Measurements from ENCODE around the gene TRERF1. TPM values are rescaled to one million over a fixed set of nuclear protein-coding genes. Genes with fewer than 3 reads are reported as not detected.

Gene TRERF1
- total and polyA plus RNA-seq, 2 of the 8 experiments (the other 6 are each of a cell fraction or from before 2014, with no cell fraction given) = 10.8 to 21.5 TPM

GRCh38 chr6:42402184-42402583 lies 49.5 kb downstream of the TRERF1 start:
- Histone ChIP-seq H3K79me1 (ENCODE audit: low read depth, low read length) (peaks cover 40% of the 10 kb centered on the region), H3K14ac (ENCODE audit: insufficient read length) (no peak overlapping the region), H3K4ac (replicated peaks; ENCODE audit: insufficient read length, low read depth, low read length) (no peak overlapping the region), H3K9ac (replicated peaks in 1 of 4; ENCODE audit: extremely low read depth in 1 of 4, low read depth in 3 of 4, low read length in 3 of 4) (no peak overlapping the region), H2BK15ac (ENCODE audit: low read length) (no peak overlapping the region), H3K9me3 (ENCODE audit: insufficient read depth in 2 of 2, low read depth in 1 of 2, low read length in 1 of 2) (no peaks in the 10 kb centered on the region), H3K23me2 (ENCODE audit: low read depth, low read length) (no peaks in the 10 kb centered on the region), H2BK12ac (ENCODE audit: low read depth, low read length) (no peak overlapping the region), H3K4me2 (ENCODE audit: insufficient read depth in 1 of 2, low read depth in 2 of 2, low read length in 2 of 2) (no peak overlapping the region), H2BK120ac (replicated peaks; ENCODE audit: low read depth, low read length) (no peak overlapping the region), H3K27ac (ENCODE audit: low read depth, low read length) (no peak overlapping the region), H3K79me2 (ENCODE audit: control insufficient read depth in 1 of 2, insufficient read depth in 2 of 2, low read length in 2 of 2) (peaks cover 9 to 89% of the 10 kb centered on the region in 2 experiments), H2AFZ (ENCODE audit: low read length) (no peak overlapping the region), H4K8ac (ENCODE audit: extremely low read depth, insufficient read depth, low read length) (no peak overlapping the region), H3K4me3 (ENCODE audit: extremely low read depth in 1 of 4, insufficient read depth in 2 of 4, low read depth in 3 of 4, low read length in 4 of 4) (no peak overlapping the region), H3K18ac (ENCODE audit: extremely low read depth, low read length) (no peak overlapping the region), H3K27me3 (replicated peaks in 1 of 4; ENCODE audit: control insufficient read depth in 3 of 4, extremely low read depth in 1 of 4, insufficient read depth in 3 of 4, low read length in 3 of 4) (no peaks in the 10 kb centered on the region), H4K20me1 (replicated peaks in 1 of 2; ENCODE audit: control insufficient read depth in 1 of 2, insufficient read depth in 2 of 2, low read length in 2 of 2) (peaks cover 26 to 29% of the 10 kb centered on the region in 2 experiments), H3K56ac (replicated peaks; ENCODE audit: insufficient read length, low read depth, low read length) (no peak overlapping the region), H4K91ac (replicated peaks; ENCODE audit: insufficient read length, low read length) (no peak overlapping the region), H3K4me1 (replicated peaks in 1 of 4; ENCODE audit: control insufficient read depth in 3 of 4, insufficient read depth in 4 of 4, low read length in 3 of 4) (peaks cover 7 to 23% (median 14%) of the 10 kb centered on the region in 4 experiments; a peak in 6 of 7 replicates), H2BK5ac (ENCODE audit: low read depth, low read length) (no peak overlapping the region), H2BK20ac (ENCODE audit: low read length) (no peak overlapping the region), H3K36me3 (ENCODE audit: control insufficient read depth in 2 of 4, insufficient read depth in 4 of 4, low read length in 3 of 4) (no peaks in the 10 kb centered on the region), H2AK5ac (ENCODE audit: low read depth, low read length) (no peak overlapping the region), H4K5ac (ENCODE audit: insufficient read length, low read depth, low read length) (no peak overlapping the region), H3K23ac (ENCODE audit: insufficient read length) (no peak overlapping the region)
- DNase-seq (ENCODE audit: low read depth in 1 of 2, low spot score in 2 of 2) (no peak), FAIRE-seq (no peak)
- POLR2A ChIA-PET (ENCODE audit: partially characterized antibody) = interaction anchor here (1.7 kb wide), 1 partner anchor 40 kb away, joined by 3 read pairs; no protein-coding TSS in a partner anchor
- CTCF ChIA-PET (ENCODE audit: partially characterized antibody) = interaction anchor here (0.7 kb wide), 1 partner anchor 51 kb away, joined by 3 read pairs; no protein-coding TSS in a partner anchor
- WGBS, 2 experiments (ENCODE audit: extremely low coverage in 1 of 2, insufficient coverage in 1 of 2, insufficient read length in 1 of 2, insufficient replicate concordance in 2 of 2, low coverage in 1 of 2, low lambda C conversion rate in 2 of 2, missing lambda C conversion rate in 1 of 2) = 92% methylated on average over 5 of the region's 5 CpGs; no CpG with 5 or more reads in 1 of the 2 experiments
- TF ChIP-seq TAF1 (IDR thresholded peaks at IDR 0.05; ENCODE audit: low read depth, low read length) (no peak), KDM1A (IDR thresholded peaks at IDR 0.05; ENCODE audit: borderline replicate concordance, low read length) (no peak), CTCF (IDR thresholded peaks at IDR 0.05; ENCODE audit: control extremely low read depth in 1 of 3, insufficient read depth in 1 of 3, low read depth in 1 of 3, low read length in 3 of 3) (no peak), POLR2AphosphoS5 (IDR thresholded peaks at IDR 0.05; ENCODE audit: low read depth, low read length) (no peak), MAFK (IDR thresholded peaks at IDR 0.05; ENCODE audit: low read depth, low read length) (no peak), SP1 (IDR thresholded peaks at IDR 0.05; ENCODE audit: low read depth, low read length) (no peak), SAP30 (IDR thresholded peaks at IDR 0.05; ENCODE audit: insufficient read depth, insufficient replicate concordance, low read length) (no peak), TEAD4 (IDR thresholded peaks at IDR 0.05; ENCODE audit: low read depth, low read length) (no peak), SIX5 (IDR thresholded peaks at IDR 0.05; ENCODE audit: low read depth, low read length) (no peak), CBX5 (IDR thresholded peaks at IDR 0.05; ENCODE audit: low read depth, low read length) (no peak), SIRT6 (IDR thresholded peaks at IDR 0.05; ENCODE audit: low read length) (no peak), PHF8 (conservative IDR thresholded peaks at IDR 0.05; ENCODE audit: low read depth, low read length) (no peak), ASH2L (IDR thresholded peaks at IDR 0.05; ENCODE audit: low read length) (no peak)

Measured in H1 (cell line).